Breast epithelium (tissue), 4 donors: ENCODE data around the gene ST6GALNAC6. TPM values are rescaled to one million over a fixed set of nuclear protein-coding genes. Genes with fewer than 3 reads are reported as not detected.

Source experiments
- DNase-seq, 2 donors: peaks; one replicate each; pipeline ENCODE4 v3.0.0-alpha.2; 2019; ENCODE audit warnings: low spot score in 2 of 2
- H3K27ac ChIP-seq, 2 donors: fragments of 200-600 bp; sonication (generic) in 1 of 2; one replicate each; pipeline ENCODE4 v1.5.1; 2016 to 2019; ENCODE audit warnings: mild to moderate bottlenecking in 1 of 2
- H3K27me3 ChIP-seq, 2 donors: fragments of 200-600 bp; sonication (generic) in 1 of 2; one replicate each; pipeline versions ENCODE4 v1.5.1 to v1.6.0; 2017 to 2019; ENCODE audit warnings: control low read depth in 1 of 2, mild to moderate bottlenecking in 1 of 2
- H3K36me3 ChIP-seq: fragments of 200-600 bp; one replicate; pipeline ENCODE4 v1.5.1; 2019
- H3K4me1 ChIP-seq, 2 donors: fragments of 200-600 bp; sonication (generic); one replicate each; pipeline ENCODE4 v1.5.1; 2016 to 2019; ENCODE audit warnings: control low read depth in 1 of 2
- H3K4me3 ChIP-seq, 3 donors: fragments of 200-600 bp; sonication (generic); 1 replicate in 2 of 3; 2 replicates in 1 of 3; pipeline ENCODE4 v1.5.1; 2016 to 2019; ENCODE audit warnings: mild to moderate bottlenecking in 3 of 3, moderate library complexity in 2 of 3
- H3K9me3 ChIP-seq, 2 donors: fragments of 200-600 bp; sonication (generic) in 1 of 2; one replicate each; pipeline ENCODE4 v1.5.1; 2016 to 2019; ENCODE audit warnings: control low read depth in 1 of 2
- CTCF ChIP-seq, 3 donors: fragments of 450-650 bp; IDR thresholded peaks; one replicate each; pipeline ENCODE4 v1.5.1; 2016 to 2017; ENCODE audit warnings: antibody characterized with exemption in 3 of 3, mild to moderate bottlenecking in 3 of 3, moderate library complexity in 3 of 3
- POLR2A ChIP-seq: fragments of 450-650 bp; IDR thresholded peaks from one replicate; pipeline ENCODE4 v1.6.1; 2016; ENCODE audit warnings: antibody characterized with exemption, mild to moderate bottlenecking, moderate library complexity
- POLR2AphosphoS5 ChIP-seq, 3 donors: sonication (generic); formaldehyde crosslinking; IDR thresholded peaks; one replicate each; pipeline ENCODE4 v1.6.1; 2017; ENCODE audit warnings: antibody characterized with exemption in 3 of 3
- intact Hi-C: fragments of 100-400 bp; cut with DNase I; formaldehyde crosslinking; loops from one replicate; pipeline ENCODE4 v1.15.1; 2023; ENCODE audit warnings: low total_unique reads
- total RNA-seq, 3 donors: library from RNA; depleted of rRNA; stranded (reverse); fragments of >200 nt; gene quantifications; one replicate each; pipeline ENCODE4 v1.1.0, GENCODE V29; 2016

The ST6GALNAC6 gene
- total RNA-seq, 3 donors from 2014 or later, result 61.5 to 175 (median 103) TPM

GRCh38 chr9:127873886-127874285, 25.5 kb downstream of the ST6GALNAC6 start:
- TF ChIP-seq POLR2A (no peak), POLR2AphosphoS5 (IDR thresholded peaks at IDR 0.05) (no peak), CTCF (IDR thresholded peaks at IDR 0.05) (no peak)
- Histone ChIP-seq H3K36me3 (no peaks in the 10 kb centered on the region), H3K4me3 (peak overlapping the region in 1 of 3 donors; percentile 33), H3K4me1 (peaks cover 9 to 24% of the 10 kb centered on the region in 2 donors), H3K27ac (peak overlapping the region; percentile 22 to 55), H3K27me3 (no peaks in the 10 kb centered on the region), H3K9me3 (no peaks in the 10 kb centered on the region)
- DNase-seq, result peak; percentile 41 to 70
- intact Hi-C loops, result loop anchor here (1.0 to 10.0 kb wide), 2 partner anchors 89 to 136 kb away; partner anchors contain the start of gene CDK9

DNA sequence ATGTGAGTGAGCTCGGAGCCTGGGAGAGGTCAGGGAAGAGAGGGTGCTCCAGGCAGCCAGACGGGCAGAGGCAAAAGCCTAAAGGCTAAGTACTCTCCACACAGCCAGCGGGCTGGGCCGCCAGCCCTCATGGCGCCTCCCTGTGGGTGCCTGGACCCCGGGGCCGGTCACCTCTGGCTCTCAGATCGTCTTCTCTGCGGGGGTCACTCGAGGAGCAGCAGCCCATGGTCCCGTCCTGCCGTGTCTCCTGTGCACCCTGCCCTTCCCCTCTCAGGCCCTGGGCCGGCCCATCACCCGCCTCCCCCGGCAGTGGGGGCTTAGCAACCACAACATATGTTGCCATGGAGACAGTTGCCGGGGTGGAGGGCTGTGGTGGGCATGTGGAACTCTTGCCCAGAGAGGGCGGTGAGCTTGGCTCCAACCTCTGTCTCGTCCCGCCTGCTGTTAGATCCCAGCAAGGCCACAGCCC, 26.1 kb downstream of the ST6GALNAC6 start:
- no peak overlapping the region for H3K4me3 ChIP-seq
- no peaks in the 10 kb centered on the region for H3K9me3 ChIP-seq
- no peaks in the 10 kb centered on the region for H3K36me3 ChIP-seq
- no peak for TF ChIP-seq POLR2AphosphoS5 (IDR thresholded peaks at IDR 0.05)
- no peak for TF ChIP-seq CTCF (IDR thresholded peaks at IDR 0.05)
- no peak for TF ChIP-seq POLR2A
- peaks cover 9 to 24% of the 10 kb centered on the region in 2 donors for H3K4me1 ChIP-seq
- no peaks in the 10 kb centered on the region for H3K27me3 ChIP-seq
- H3K27ac ChIP-seq, result peak overlapping the region in 1 of 2 donors; percentile 9
- DNase-seq, result no peak
- intact Hi-C loops, result loop anchor here (1.0 to 10.0 kb wide), 2 partner anchors 88 to 135 kb away; partner anchors contain the start of gene CDK9

DNA sequence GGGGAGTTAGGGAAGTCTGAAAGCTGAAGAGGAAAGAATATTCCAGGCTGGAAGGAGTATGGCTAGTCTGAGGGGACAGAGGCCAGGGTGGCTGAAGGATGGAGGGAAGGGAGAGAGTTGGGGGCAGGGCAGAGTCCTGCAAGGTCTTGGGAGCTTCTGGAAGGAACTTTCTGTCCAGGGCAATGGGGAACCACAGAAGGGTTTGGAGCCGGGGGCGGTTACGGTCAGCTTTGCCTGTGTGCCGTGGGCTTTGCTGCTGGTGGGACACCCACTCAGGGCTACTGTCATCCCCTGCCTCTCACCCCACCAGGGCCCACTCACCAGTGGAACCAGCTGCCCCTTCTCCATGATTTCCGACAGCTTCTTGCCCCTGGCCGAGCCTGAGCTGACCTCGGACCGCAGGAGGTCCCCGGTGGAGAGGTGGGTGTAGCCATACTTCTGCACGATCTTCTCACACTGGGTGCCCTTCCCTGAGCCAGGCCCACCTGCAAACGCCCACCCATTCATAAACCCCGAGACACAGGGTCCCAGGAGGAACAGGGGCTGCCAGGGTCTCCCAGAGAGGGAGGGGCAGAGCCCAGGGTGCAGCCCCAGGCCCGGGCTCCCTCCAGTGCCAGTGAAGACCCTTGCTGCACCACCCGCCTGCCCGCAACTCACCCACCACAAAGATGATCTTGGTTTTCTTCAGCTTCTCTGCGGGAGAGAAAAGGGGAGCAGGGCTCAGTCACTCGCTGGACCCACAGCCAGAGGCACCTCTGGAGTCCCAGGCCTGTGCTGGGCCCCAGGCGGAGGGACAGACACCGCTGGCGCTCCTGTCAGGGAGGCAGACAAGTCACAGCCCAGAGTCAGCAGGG, 26.8 kb downstream of the ST6GALNAC6 start:
- H3K4me3 ChIP-seq, result no peak overlapping the region
- H3K27ac ChIP-seq, result no peak overlapping the region
- no peak for TF ChIP-seq CTCF (IDR thresholded peaks at IDR 0.05)
- H3K36me3 ChIP-seq, result no peaks in the 10 kb centered on the region
- DNase-seq, result no peak
- no peaks in the 10 kb centered on the region for H3K27me3 ChIP-seq
- intact Hi-C loops, result loop anchor here (1.0 to 10.0 kb wide), 2 partner anchors 88 to 134 kb away; partner anchors contain the start of gene CDK9
- peaks cover 7 to 24% of the 10 kb centered on the region in 2 donors for H3K4me1 ChIP-seq
- H3K9me3 ChIP-seq, result no peaks in the 10 kb centered on the region

DNA sequence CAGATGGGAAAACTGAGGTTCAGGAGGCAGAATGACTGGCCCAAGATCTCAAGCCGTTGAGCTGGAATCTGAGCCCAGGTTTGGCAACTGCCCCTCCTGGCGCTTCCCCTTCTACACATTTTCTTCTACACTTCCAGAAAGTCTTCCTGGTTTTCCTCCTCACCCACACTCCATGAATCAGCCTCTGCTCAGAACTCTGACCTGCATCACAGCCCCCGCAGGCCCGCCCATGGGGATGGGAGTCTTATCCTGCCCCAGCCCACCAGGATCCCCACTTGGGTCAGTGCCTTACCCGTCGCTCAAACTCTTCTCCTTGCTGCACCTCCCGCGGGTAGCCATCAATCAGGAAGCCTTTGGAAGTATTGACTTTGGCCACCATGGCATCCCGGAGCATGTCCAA, 27.9 kb downstream of the ST6GALNAC6 start:
- H3K4me1 ChIP-seq, result peaks cover 7 to 24% of the 10 kb centered on the region in 2 donors
- no peak for DNase-seq

More for the DNA sequence above, 27.9 kb downstream of the ST6GALNAC6 start:
- intact Hi-C loops, result loop anchor here (10.0 kb wide), 1 partner anchor 87 kb away; the partner anchor contains the start of gene CDK9
- no peaks in the 10 kb centered on the region for H3K9me3 ChIP-seq
- no peak overlapping the region for H3K27ac ChIP-seq
- no peaks in the 10 kb centered on the region for H3K36me3 ChIP-seq
- H3K4me3 ChIP-seq, result no peak overlapping the region
- no peak for TF ChIP-seq POLR2A
- no peak for TF ChIP-seq POLR2AphosphoS5 (IDR thresholded peaks at IDR 0.05)
- no peak for TF ChIP-seq CTCF (IDR thresholded peaks at IDR 0.05)
- H3K27me3 ChIP-seq, result no peaks in the 10 kb centered on the region
